ENCODE measurements around the gene TTC23L. TPM values are rescaled to one million over a fixed set of nuclear protein-coding genes. Genes with fewer than 3 reads are reported as not detected.

The TTC23L gene
- polyA plus RNA-seq, 2 of the 4 experiments (the other 2 are of a cell fraction) = 0.17 to 0.59 TPM

- ATAC-seq (no peak), FAIRE-seq (no peak), DNase-seq (ENCODE audit: low read depth in 1 of 2, low spot score in 1 of 2) (no peak)
- H3K27ac ChIP-seq = no peak overlapping the region
- 100% methylated on average over 2 of the region's 2 CpGs for WGBS (ENCODE audit: missing lambda C conversion rate)
- no peak overlapping the region for H3K4me2 ChIP-seq
- H3K9me3 ChIP-seq = no peaks in the 10 kb centered on the region
- ChIA-PET POLR2A (no interaction called here), CTCF (interaction anchor here (1.5 kb wide), 1 partner anchor 279 kb away, joined by 3 read pairs; no protein-coding TSS in a partner anchor)
- no peaks in the 10 kb centered on the region; the same call in 2 of the 3 replicates for H3K4me1 ChIP-seq
- peak; percentile 88; the same call in 1 of the 2 replicates for TF ChIP-seq KDM1A (IDR thresholded peaks at IDR 0.05; ENCODE audit: low read depth)
- TF ChIP-seq POLR2A (IDR thresholded peaks at IDR 0.05; ENCODE audit: low read length) = no peak
- H3K4me3 ChIP-seq = no peak overlapping the region
Observed at GRCh38 chr5:34789639-34790038, 49.3 kb upstream of the TTC23L start.

GRCh38 chr5:34790069-34790468, 48.9 kb upstream of the TTC23L start:
- H3K27ac ChIP-seq = no peak overlapping the region

GRCh38 chr5:34791761-34792244, 47.2 kb upstream of the TTC23L start:
- DNase-seq (ENCODE audit: low read depth in 1 of 2, low spot score in 1 of 2) (no peak), FAIRE-seq (no peak), ATAC-seq (peak; percentile 56 to 71)
- Histone ChIP-seq H3K4me2 (no peak overlapping the region), H3K27ac (0 out of 6 replicates have a peak overlapping the region, but pooled peaks of 1 of the 2 experiments have one; percentile 42), H3K4me1 (no peaks in the 10 kb centered on the region; the same call in 2 of the 3 replicates), H3K4me3 (no peak overlapping the region), H3K9me3 (no peaks in the 10 kb centered on the region)
- TF ChIP-seq ELK1 (IDR thresholded peaks at IDR 0.05; ENCODE audit: low read depth, low read length) (no peak), HEYL (CRISPR knock-in tag; IDR thresholded peaks at IDR 0.05) (no peak), CEBPB (IDR thresholded peaks at IDR 0.05) (no peak), ESRRA (IDR thresholded peaks at IDR 0.05; ENCODE audit: borderline replicate concordance, low read length) (no peak), NR3C1 (IDR thresholded peaks at IDR 0.05) (no peak), HOXB5 (CRISPR knock-in tag; IDR thresholded peaks at IDR 0.05) (no peak), MAX (IDR thresholded peaks at IDR 0.05) (no peak), CHD4 (IDR thresholded peaks at IDR 0.05; ENCODE audit: borderline replicate concordance) (no peak), RFX5 (IDR thresholded peaks at IDR 0.05) (no peak), TFCP2L1 (CRISPR knock-in tag; IDR thresholded peaks at IDR 0.05) (no peak), RARB (CRISPR knock-in tag; IDR thresholded peaks at IDR 0.05) (no peak), MYC (IDR thresholded peaks at IDR 0.05; ENCODE audit: borderline replicate concordance, low read length) (no peak), HES2 (IDR thresholded peaks at IDR 0.05) (no peak), ZC3H11A (IDR thresholded peaks at IDR 0.05) (no peak), NFE2L2 (conservative IDR thresholded peaks at IDR 0.05; ENCODE audit: low read length) (no peak)
- ChIA-PET POLR2A (interaction anchor here (0.6 kb wide), 1 partner anchor 10 kb away, joined by 3 read pairs; no protein-coding TSS in a partner anchor), CTCF (interaction anchor here (1.4 kb wide), 1 partner anchor 9 kb away, joined by 4 read pairs; no protein-coding TSS in a partner anchor)
- WGBS (ENCODE audit: missing lambda C conversion rate) = 87% methylated on average over 5 of the region's 5 CpGs

More at GRCh38 chr5:34790069-34790468, 48.9 kb upstream of the TTC23L start:
- ChIA-PET CTCF (interaction anchor here (1.5 kb wide), 1 partner anchor 279 kb away, joined by 3 read pairs; no protein-coding TSS in a partner anchor), POLR2A (no interaction called here)
- TF ChIP-seq FOXS1 (CRISPR knock-in tag; IDR thresholded peaks at IDR 0.05) (no peak), ATOH8 (CRISPR knock-in tag; IDR thresholded peaks at IDR 0.05; ENCODE audit: low read depth) (no peak), SREBF2 (IDR thresholded peaks at IDR 0.05) (no peak), CTCF (IDR thresholded peaks at IDR 0.05) (no peak), GATA3 (IDR thresholded peaks at IDR 0.05; ENCODE audit: borderline replicate concordance) (no peak), POLR2A (IDR thresholded peaks at IDR 0.05; ENCODE audit: low read length) (no peak), EHF (CRISPR knock-in tag; IDR thresholded peaks at IDR 0.05) (no peak), FOSL2 (IDR thresholded peaks at IDR 0.05) (no peak), FOSL2 (CRISPR knock-in tag; IDR thresholded peaks at IDR 0.05) (no peak), ZSCAN20 (CRISPR knock-in tag; IDR thresholded peaks at IDR 0.05) (no peak), HOXA7 (CRISPR knock-in tag; IDR thresholded peaks at IDR 0.05) (no peak), HEYL (CRISPR knock-in tag; IDR thresholded peaks at IDR 0.05) (no peak), HDAC2 (IDR thresholded peaks at IDR 0.05) (no peak), FOSB (CRISPR knock-in tag; IDR thresholded peaks at IDR 0.05) (no peak)
- ATAC-seq (no peak), FAIRE-seq (no peak), DNase-seq (ENCODE audit: low read depth in 1 of 2, low spot score in 1 of 2) (no peak)
- WGBS (ENCODE audit: missing lambda C conversion rate) = 68% methylated on average over 1 of the region's 1 CpG
- Histone ChIP-seq H3K4me1 (no peaks in the 10 kb centered on the region; the same call in 2 of the 3 replicates), H3K9me3 (no peaks in the 10 kb centered on the region), H3K4me2 (no peak overlapping the region), H3K4me3 (no peak overlapping the region)
